ENCODE results near the gene TMEM242.

GRCh38 chr6:157253017-157253416 lies 70.3 kb downstream of the TMEM242 start:
- TF ChIP-seq CTCF (IDR thresholded peaks at IDR 0.05; ENCODE audit: poor library complexity, severe bottlenecking) (no peak), MXI1 (conservative IDR thresholded peaks at IDR 0.05; ENCODE audit: poor library complexity, severe bottlenecking) (no peak)
- TF ChIP-seq, protein P1, sequence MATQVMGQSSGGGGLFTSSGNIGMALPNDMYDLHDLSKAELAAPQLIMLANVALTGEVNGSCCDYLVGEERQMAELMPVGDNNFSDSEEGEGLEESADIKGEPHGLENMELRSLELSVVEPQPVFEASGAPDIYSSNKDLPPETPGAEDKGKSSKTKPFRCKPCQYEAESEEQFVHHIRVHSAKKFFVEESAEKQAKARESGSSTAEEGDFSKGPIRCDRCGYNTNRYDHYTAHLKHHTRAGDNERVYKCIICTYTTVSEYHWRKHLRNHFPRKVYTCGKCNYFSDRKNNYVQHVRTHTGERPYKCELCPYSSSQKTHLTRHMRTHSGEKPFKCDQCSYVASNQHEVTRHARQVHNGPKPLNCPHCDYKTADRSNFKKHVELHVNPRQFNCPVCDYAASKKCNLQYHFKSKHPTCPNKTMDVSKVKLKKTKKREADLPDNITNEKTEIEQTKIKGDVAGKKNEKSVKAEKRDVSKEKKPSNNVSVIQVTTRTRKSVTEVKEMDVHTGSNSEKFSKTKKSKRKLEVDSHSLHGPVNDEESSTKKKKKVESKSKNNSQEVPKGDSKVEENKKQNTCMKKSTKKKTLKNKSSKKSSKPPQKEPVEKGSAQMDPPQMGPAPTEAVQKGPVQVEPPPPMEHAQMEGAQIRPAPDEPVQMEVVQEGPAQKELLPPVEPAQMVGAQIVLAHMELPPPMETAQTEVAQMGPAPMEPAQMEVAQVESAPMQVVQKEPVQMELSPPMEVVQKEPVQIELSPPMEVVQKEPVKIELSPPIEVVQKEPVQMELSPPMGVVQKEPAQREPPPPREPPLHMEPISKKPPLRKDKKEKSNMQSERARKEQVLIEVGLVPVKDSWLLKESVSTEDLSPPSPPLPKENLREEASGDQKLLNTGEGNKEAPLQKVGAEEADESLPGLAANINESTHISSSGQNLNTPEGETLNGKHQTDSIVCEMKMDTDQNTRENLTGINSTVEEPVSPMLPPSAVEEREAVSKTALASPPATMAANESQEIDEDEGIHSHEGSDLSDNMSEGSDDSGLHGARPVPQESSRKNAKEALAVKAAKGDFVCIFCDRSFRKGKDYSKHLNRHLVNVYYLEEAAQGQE (IDR thresholded peaks at IDR 0.05; ENCODE audit: borderline replicate concordance) = no peak
